ENCODE results near the gene TMEFF2.
A peak's percentile ranks its signal among the peaks of the same experiment; 100 is the strongest.

The TMEFF2 gene

DNA sequence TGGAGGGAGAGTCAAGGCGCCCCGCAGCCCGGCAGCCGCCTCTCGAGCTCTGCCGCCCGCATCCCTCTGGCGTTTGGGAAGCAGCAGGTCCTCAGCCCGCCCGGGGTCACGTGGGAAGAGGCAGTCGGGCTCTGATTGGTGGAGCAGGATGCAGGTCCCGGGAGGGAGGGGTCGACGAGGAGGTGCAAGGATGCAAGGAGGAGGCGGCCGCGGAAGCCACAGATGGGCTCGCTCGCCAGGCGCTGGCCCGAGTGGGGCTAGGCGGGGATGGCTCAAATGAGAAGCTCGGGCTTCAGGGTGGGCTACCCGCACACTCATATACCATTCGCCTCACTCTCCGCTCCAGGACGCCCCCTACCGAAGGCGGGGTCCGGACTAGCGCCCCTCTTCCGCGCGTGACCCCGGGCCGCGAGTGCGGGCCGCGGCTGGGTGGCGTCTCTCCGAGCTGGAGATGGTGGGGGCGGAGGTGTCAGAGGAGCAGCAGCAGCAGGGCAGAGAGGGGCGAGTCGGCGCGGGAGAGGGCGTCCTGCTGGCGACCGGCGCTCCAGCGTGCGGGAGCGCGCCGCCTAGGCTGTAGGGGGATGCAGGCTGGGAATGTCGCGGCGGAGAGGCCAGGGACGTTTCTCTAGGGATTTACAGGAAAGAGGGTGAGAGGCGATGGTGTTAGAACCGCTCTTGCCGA lies at the start of gene TMEFF2:
TMEFF2 (minus strand) TSS at position 68 of the 682 bp plus-strand sequence. CDS start 409 bp downstream, outside the sequence.
- Histone ChIP-seq H3K9ac (ENCODE audit: low read length) (no peak within 1 kb of the TSS), H3K4me3 (ENCODE audit: low read length) (peak within 1 kb of the TSS; percentile 72), H3K27me3 (ENCODE audit: control insufficient read depth, insufficient read depth, low read length) (peaks cover 36% of the 10 kb centered on the region), H3K4me1 (ENCODE audit: control insufficient read depth, insufficient read depth, low read length) (peaks cover 10% of the 10 kb centered on the region), H3K27ac (ENCODE audit: low read depth, low read length) (no peak within 1 kb of the TSS), H3K36me3 (ENCODE audit: control insufficient read depth, insufficient read depth, low read length) (no peaks in the 10 kb centered on the region)

DNA sequence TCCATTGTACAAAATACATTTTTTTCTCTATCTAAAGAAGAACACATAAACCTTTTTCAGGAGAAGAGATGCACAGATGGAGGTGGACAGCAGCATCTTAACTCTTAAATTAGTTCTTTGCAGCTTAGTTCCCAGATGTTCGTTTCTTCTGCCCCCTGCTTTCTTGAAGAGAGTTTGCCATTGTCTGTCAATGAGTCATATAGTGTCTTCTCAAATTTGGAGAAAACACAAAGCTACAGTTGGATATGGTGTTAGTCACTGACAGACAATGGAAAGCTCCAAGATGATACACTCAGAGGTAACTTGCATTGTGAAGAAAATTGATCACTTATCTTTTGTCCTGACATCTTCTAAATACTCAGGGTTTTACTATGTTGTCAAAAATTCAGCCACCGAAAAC lies 48.8 kb upstream of the TMEFF2 start:
- Histone ChIP-seq H3K4me1 (ENCODE audit: control insufficient read depth, insufficient read depth, low read length) (no peaks in the 10 kb centered on the region), H3K27ac (ENCODE audit: low read depth, low read length) (no peak overlapping the region), H3K36me3 (ENCODE audit: control insufficient read depth, insufficient read depth, low read length) (no peaks in the 10 kb centered on the region), H3K27me3 (ENCODE audit: control insufficient read depth, insufficient read depth, low read length) (no peaks in the 10 kb centered on the region), H3K4me3 (ENCODE audit: low read length) (no peak overlapping the region), H3K9ac (ENCODE audit: low read length) (no peak overlapping the region)

DNA sequence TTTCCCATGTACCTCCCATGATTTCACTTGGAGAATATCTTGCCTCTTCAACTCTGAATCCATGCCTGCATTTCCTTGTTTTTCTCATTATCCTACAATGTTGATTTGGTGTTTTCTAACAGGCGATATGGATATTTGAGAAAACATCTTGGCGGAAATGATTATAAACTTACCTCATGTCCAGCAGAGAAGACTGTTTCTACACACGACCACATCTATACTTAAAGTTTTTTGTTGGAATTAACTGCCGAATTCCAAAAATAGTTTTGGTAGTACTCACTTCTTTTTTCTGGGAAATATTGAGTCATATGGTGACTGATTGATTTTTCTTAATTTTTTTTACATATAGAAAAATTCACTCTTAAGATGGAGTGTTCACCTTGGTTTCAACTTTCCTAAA lies 41.4 kb upstream of the TMEFF2 start:
- H3K4me1 ChIP-seq (ENCODE audit: control insufficient read depth, insufficient read depth, low read length), result no peaks in the 10 kb centered on the region
- no peaks in the 10 kb centered on the region for H3K36me3 ChIP-seq (ENCODE audit: control insufficient read depth, insufficient read depth, low read length)
- H3K27ac ChIP-seq (ENCODE audit: low read depth, low read length), result no peak overlapping the region
- no peaks in the 10 kb centered on the region for H3K27me3 ChIP-seq (ENCODE audit: control insufficient read depth, insufficient read depth, low read length)
- H3K4me3 ChIP-seq (ENCODE audit: low read length), result no peak overlapping the region
- no peak overlapping the region for H3K9ac ChIP-seq (ENCODE audit: low read length)

DNA sequence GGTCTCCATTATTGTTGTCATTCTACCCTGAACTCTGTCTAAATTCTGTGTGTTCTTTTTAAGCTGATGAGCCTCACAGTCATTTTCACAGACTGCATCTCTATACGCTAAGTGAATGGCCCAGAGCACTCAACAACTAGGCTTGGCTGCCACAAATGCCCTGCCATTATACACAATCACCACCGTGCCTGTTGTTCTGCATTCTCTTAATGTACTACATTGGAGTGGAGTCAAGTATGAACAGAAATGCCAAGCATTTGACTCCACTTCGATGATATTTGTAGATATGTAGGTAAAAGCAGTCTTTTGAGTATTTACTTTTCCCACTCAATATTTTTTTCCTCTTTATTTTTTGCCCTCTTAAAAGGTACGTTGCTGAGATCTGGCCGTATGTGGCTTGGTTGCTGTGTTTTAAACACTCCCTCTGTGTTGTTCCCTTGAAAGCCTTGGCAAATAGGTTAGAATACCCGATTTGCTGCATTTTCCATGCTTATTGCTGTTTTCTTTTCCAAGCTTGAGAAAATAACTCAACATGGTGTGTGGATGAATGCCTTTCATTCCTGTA lies 36.2 kb upstream of the TMEFF2 start:
- Histone ChIP-seq H3K27me3 (ENCODE audit: control insufficient read depth, insufficient read depth, low read length) (no peaks in the 10 kb centered on the region), H3K9ac (ENCODE audit: low read length) (no peak overlapping the region), H3K4me1 (ENCODE audit: control insufficient read depth, insufficient read depth, low read length) (no peaks in the 10 kb centered on the region), H3K4me3 (ENCODE audit: low read length) (no peak overlapping the region), H3K27ac (ENCODE audit: low read depth, low read length) (no peak overlapping the region), H3K36me3 (ENCODE audit: control insufficient read depth, insufficient read depth, low read length) (no peaks in the 10 kb centered on the region)

DNA sequence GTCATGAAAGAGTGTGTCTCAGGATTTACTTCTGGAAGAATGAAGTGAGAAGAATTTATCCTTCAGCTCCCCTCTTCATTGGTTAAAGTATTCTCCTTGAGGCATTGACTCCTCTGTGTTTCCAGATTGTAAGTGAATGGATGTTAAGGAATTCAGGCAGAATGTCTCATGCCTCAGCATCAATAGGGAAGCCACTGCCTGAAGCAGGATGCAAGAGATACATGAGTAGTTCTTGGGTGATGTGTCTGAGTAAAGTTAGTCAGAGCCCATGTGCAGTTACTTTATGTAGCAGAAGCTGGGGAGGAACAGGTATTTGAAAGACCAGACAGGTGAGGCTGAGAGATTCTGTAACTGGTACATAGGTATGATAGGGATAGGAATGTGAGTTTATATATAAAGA lies 34.0 kb upstream of the TMEFF2 start:
- Histone ChIP-seq H3K27ac (ENCODE audit: low read depth, low read length) (no peak overlapping the region), H3K27me3 (ENCODE audit: control insufficient read depth, insufficient read depth, low read length) (no peaks in the 10 kb centered on the region), H3K36me3 (ENCODE audit: control insufficient read depth, insufficient read depth, low read length) (no peaks in the 10 kb centered on the region), H3K9ac (ENCODE audit: low read length) (no peak overlapping the region), H3K4me1 (ENCODE audit: control insufficient read depth, insufficient read depth, low read length) (no peaks in the 10 kb centered on the region), H3K4me3 (ENCODE audit: low read length) (no peak overlapping the region)

- Histone ChIP-seq H3K27me3 (ENCODE audit: control insufficient read depth, insufficient read depth, low read length) (no peaks in the 10 kb centered on the region), H3K9ac (ENCODE audit: low read length) (no peak overlapping the region), H3K4me1 (ENCODE audit: control insufficient read depth, insufficient read depth, low read length) (no peaks in the 10 kb centered on the region), H3K36me3 (ENCODE audit: control insufficient read depth, insufficient read depth, low read length) (no peaks in the 10 kb centered on the region), H3K4me3 (ENCODE audit: low read length) (no peak overlapping the region), H3K27ac (ENCODE audit: low read depth, low read length) (no peak overlapping the region)
Observed at GRCh38 chr2:192218970-192219369, 24.2 kb upstream of the TMEFF2 start.

DNA sequence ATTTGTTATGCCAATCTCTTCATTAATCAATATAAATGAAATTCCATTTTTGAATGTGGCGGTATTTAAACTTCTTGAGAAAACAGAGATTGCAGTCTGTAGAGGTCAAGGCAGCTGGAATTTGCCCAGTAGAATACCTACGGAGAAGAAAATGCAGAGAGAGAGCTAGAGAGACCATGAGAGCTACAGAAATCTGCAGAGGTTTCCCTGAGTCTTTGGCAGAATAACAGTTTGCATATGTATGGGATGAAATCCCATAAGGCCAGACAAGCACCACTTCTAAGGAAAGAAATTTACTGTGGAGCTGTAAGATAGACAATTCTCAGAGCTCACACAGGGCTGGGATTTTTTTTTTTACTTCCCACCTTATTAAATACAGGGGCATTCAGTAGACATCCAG lies 23.6 kb upstream of the TMEFF2 start:
- no peak overlapping the region for H3K27ac ChIP-seq (ENCODE audit: low read depth, low read length)
- no peaks in the 10 kb centered on the region for H3K27me3 ChIP-seq (ENCODE audit: control insufficient read depth, insufficient read depth, low read length)
- no peak overlapping the region for H3K4me3 ChIP-seq (ENCODE audit: low read length)
- no peaks in the 10 kb centered on the region for H3K4me1 ChIP-seq (ENCODE audit: control insufficient read depth, insufficient read depth, low read length)
- H3K36me3 ChIP-seq (ENCODE audit: control insufficient read depth, insufficient read depth, low read length), result no peaks in the 10 kb centered on the region
- H3K9ac ChIP-seq (ENCODE audit: low read length), result no peak overlapping the region

DNA sequence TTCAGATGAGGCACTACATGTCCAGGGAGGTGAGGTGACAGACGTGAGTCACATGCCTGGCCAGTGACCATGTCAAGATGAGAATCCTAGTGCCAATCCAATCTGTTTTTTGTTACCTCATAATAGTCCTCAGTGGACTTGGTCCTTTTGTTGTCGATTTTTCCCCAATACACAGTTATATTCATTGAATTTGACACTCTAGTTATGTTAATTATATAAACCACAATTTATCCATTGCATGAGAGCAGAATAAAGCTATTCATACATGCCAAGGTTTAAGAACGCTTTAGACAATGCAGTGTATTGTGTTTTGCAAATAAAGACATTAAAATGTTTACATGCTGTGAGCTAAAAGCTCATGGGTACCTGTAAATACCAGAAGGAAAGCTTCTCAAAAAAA lies 21.6 kb upstream of the TMEFF2 start:
- Histone ChIP-seq H3K4me3 (ENCODE audit: low read length) (no peak overlapping the region), H3K4me1 (ENCODE audit: control insufficient read depth, insufficient read depth, low read length) (no peaks in the 10 kb centered on the region)

GRCh38 chr2:192215096-192215877 lies 20.6 kb upstream of the TMEFF2 start:
- H3K27me3 ChIP-seq (ENCODE audit: control insufficient read depth, insufficient read depth, low read length), result no peaks in the 10 kb centered on the region
- H3K27ac ChIP-seq (ENCODE audit: low read depth, low read length), result no peak overlapping the region
- no peaks in the 10 kb centered on the region for H3K36me3 ChIP-seq (ENCODE audit: control insufficient read depth, insufficient read depth, low read length)
- H3K4me3 ChIP-seq (ENCODE audit: low read length), result no peak overlapping the region
- no peak overlapping the region for H3K9ac ChIP-seq (ENCODE audit: low read length)
- no peaks in the 10 kb centered on the region for H3K4me1 ChIP-seq (ENCODE audit: control insufficient read depth, insufficient read depth, low read length)

More for the DNA sequence above, 21.6 kb upstream of the TMEFF2 start:
- Histone ChIP-seq H3K27me3 (ENCODE audit: control insufficient read depth, insufficient read depth, low read length) (no peaks in the 10 kb centered on the region), H3K27ac (ENCODE audit: low read depth, low read length) (no peak overlapping the region), H3K36me3 (ENCODE audit: control insufficient read depth, insufficient read depth, low read length) (no peaks in the 10 kb centered on the region), H3K9ac (ENCODE audit: low read length) (no peak overlapping the region)

DNA sequence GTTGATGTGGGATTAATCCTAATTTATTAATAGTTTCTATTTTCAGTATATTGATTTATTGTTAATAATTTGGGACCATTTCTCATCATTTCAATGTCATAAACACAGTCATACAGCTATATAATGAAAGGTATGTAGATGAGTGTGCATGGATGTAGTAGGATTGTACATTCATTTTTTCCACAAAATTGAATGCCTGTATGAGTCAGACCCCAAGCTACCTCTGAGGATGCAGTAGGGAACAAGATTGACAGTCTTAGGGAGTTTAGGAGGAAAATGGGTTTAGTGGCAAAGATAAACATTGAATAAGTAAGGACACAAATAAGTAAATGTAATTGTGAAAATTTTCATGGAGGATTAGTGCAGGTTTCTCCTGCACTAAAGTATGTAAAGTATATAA lies 14.1 kb upstream of the TMEFF2 start:
- Histone ChIP-seq H3K27ac (ENCODE audit: low read depth, low read length) (no peak overlapping the region), H3K4me3 (ENCODE audit: low read length) (no peak overlapping the region), H3K27me3 (ENCODE audit: control insufficient read depth, insufficient read depth, low read length) (no peaks in the 10 kb centered on the region)

GRCh38 chr2:192206399-192206798 lies 11.7 kb upstream of the TMEFF2 start:
- Histone ChIP-seq H3K27ac (ENCODE audit: low read depth, low read length) (no peak overlapping the region), H3K36me3 (ENCODE audit: control insufficient read depth, insufficient read depth, low read length) (no peaks in the 10 kb centered on the region), H3K4me3 (ENCODE audit: low read length) (no peak overlapping the region), H3K27me3 (ENCODE audit: control insufficient read depth, insufficient read depth, low read length) (no peaks in the 10 kb centered on the region), H3K9ac (ENCODE audit: low read length) (no peak overlapping the region), H3K4me1 (ENCODE audit: control insufficient read depth, insufficient read depth, low read length) (no peaks in the 10 kb centered on the region)

More for the DNA sequence above, 14.1 kb upstream of the TMEFF2 start:
- H3K36me3 ChIP-seq (ENCODE audit: control insufficient read depth, insufficient read depth, low read length), result no peaks in the 10 kb centered on the region
- no peak overlapping the region for H3K9ac ChIP-seq (ENCODE audit: low read length)
- no peaks in the 10 kb centered on the region for H3K4me1 ChIP-seq (ENCODE audit: control insufficient read depth, insufficient read depth, low read length)

- Histone ChIP-seq H3K4me3 (ENCODE audit: low read length) (no peak overlapping the region), H3K27me3 (ENCODE audit: control insufficient read depth, insufficient read depth, low read length) (no peaks in the 10 kb centered on the region), H3K27ac (ENCODE audit: low read depth, low read length) (no peak overlapping the region), H3K9ac (ENCODE audit: low read length) (no peak overlapping the region), H3K4me1 (ENCODE audit: control insufficient read depth, insufficient read depth, low read length) (no peaks in the 10 kb centered on the region), H3K36me3 (ENCODE audit: control insufficient read depth, insufficient read depth, low read length) (no peaks in the 10 kb centered on the region)
Observed at GRCh38 chr2:192203876-192204275, 9.1 kb upstream of the TMEFF2 start.

Data from rectal smooth muscle tissue (tissue), 1 donor.